Kidney epithelial cell (primary cell): ENCODE measurements around the gene TSKS. TPM values are rescaled to one million over a fixed set of nuclear protein-coding genes. Genes with fewer than 3 reads are reported as not detected.

Source experiments
- DNase-seq: peaks from one replicate; pipeline ENCODE4 v3.0.0-alpha.2; 2010; ENCODE audit warnings: low read depth
- H3K27me3 ChIP-seq: 2 replicates; pipeline ENCODE4 v1.6.0; 2011; ENCODE audit warnings: low read length; ENCODE audit not compliant: control insufficient read depth, insufficient read depth
- H3K36me3 ChIP-seq: 2 replicates; pipeline ENCODE4 v1.5.1; 2011; ENCODE audit warnings: low read length; ENCODE audit not compliant: control insufficient read depth, insufficient read depth
- H3K4me3 ChIP-seq: 2 replicates; pipeline ENCODE4 v1.5.1; 2011; ENCODE audit warnings: low read depth, mild to moderate bottlenecking, control low read depth, low read length
- total RNA-seq: library from RNA; depleted of rRNA; stranded (reverse); fragments of >200 nt; gene quantifications from 2 replicates; pipeline ENCODE4 v1.2.3, GENCODE V29; 2015
- TF ChIP-seq, protein P1 (sequence below): IDR thresholded peaks from 2 replicates; pipeline ENCODE4 v1.5.1; 2011; ENCODE audit warnings: mild to moderate bottlenecking, moderate library complexity, low read length, control low read depth, inconsistent platforms; ENCODE audit not compliant: insufficient read depth, poor library complexity, severe bottlenecking

Gene TSKS
- total RNA-seq, 1 donor from 2014 or later: not detected

DNA sequence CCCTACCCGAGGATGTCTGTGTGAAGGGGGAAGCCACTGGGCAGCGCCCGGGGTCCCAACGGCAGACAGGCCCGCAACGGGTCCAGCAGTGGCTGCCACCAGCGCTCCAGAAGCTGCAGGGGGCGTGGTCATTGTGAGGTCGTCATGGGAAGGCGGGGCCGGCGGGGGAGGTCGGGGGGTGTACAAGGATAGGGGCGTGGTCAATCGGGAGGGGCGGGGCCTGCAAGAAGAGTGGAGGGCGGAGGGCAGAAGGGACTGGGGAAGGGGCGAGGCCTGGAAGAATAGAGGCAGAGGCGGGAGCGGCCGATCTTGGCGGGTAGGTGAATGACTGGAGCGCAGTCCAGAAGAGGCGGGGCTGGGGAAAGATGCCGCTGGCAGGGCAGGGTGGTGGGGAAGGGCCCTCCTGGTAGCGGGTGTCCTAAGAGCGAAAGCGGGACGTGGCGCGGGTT is 45.6 kb upstream of the TSKS start:
- no peaks in the 10 kb centered on the region for H3K36me3 ChIP-seq
- TF ChIP-seq, protein P1, sequence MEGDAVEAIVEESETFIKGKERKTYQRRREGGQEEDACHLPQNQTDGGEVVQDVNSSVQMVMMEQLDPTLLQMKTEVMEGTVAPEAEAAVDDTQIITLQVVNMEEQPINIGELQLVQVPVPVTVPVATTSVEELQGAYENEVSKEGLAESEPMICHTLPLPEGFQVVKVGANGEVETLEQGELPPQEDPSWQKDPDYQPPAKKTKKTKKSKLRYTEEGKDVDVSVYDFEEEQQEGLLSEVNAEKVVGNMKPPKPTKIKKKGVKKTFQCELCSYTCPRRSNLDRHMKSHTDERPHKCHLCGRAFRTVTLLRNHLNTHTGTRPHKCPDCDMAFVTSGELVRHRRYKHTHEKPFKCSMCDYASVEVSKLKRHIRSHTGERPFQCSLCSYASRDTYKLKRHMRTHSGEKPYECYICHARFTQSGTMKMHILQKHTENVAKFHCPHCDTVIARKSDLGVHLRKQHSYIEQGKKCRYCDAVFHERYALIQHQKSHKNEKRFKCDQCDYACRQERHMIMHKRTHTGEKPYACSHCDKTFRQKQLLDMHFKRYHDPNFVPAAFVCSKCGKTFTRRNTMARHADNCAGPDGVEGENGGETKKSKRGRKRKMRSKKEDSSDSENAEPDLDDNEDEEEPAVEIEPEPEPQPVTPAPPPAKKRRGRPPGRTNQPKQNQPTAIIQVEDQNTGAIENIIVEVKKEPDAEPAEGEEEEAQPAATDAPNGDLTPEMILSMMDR: no peak
- H3K4me3 ChIP-seq: peak overlapping the region; percentile 51
- peak; percentile 28 for DNase-seq
- H3K27me3 ChIP-seq: no peaks in the 10 kb centered on the region

DNA sequence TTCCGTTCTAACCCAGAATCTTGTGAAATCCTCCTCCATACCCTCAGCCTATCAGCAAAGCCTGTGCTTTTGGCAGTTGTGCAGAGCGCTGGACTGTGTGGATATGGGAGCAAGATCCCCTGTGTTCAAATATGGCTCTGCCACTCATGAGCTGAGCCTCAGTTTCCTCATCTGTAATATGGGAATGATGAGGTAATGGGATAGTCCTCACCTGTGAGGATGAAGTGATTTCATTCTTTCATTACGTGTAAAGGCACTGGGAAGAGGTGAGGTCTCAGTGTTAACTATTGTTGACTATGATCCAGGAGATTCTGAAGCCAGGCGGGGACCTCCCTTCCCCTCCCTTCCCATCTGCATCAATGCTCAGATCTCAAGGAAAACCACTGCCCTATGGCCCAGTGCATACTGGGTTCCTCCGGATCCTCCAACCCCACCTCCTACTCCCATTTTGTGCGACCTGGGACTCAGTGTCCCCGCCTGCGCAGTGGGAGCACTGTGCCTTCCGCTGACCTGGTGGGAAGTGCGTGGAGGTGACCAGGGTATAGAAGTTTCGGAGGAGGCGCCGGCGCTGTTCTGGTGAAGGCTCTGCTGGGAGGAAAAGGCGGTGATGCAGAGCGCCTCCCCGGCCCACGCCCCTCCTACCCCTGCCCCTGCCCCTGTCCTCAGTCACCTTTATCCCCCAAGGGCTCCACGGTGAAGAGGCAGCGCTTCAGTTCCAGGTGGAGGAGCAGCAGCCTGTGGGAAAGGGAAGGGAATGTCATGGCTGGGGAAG is 45.0 kb upstream of the TSKS start:
- DNase-seq: no peak
- H3K27me3 ChIP-seq: no peaks in the 10 kb centered on the region
- H3K36me3 ChIP-seq: no peaks in the 10 kb centered on the region
- no peak overlapping the region for H3K4me3 ChIP-seq
- TF ChIP-seq, protein P1: no peak

DNA sequence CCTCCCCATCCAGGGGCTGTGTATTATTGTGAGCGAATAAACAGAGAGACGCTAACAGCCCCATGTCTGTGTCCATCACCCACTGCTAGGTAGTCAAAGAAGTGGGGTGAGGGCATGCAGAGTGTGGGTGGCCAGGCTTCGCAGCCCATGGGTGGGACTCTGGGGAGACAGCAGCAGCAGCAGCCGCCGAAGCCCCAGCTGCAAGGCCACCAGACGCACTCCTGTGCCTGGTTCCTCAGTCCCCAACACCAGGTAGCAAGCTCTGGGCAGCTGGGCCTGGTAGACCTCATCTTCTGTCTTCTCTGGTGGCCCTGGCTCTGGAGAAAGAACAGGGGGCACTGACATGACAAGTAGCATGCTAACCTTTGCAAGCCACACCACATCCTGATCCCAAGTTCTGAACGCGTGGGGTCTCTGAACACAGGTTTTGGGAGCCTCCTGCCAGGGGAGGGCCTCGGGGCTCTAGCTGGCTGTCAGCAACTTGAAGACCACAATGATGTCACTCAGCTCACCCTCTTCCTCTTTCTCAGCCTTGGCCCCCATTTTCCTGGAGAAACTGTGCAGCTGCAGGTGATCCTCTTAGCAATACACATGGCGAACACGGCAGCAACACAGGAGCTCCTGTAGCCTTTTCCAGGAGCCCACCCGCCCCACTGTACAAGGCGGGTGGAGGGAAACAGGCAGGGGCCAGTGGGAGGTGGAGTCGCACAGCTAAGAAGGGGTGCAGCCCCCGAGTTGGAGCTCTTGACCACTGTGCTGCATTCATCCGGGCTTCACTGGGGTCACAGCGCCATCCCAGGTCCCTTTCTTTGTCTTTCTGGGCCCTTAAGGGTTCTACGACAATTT is 44.2 kb upstream of the TSKS start:
- Histone ChIP-seq H3K4me3 (no peak overlapping the region), H3K36me3 (no peaks in the 10 kb centered on the region), H3K27me3 (no peaks in the 10 kb centered on the region)
- TF ChIP-seq, protein P1: no peak
- no peak for DNase-seq

DNA sequence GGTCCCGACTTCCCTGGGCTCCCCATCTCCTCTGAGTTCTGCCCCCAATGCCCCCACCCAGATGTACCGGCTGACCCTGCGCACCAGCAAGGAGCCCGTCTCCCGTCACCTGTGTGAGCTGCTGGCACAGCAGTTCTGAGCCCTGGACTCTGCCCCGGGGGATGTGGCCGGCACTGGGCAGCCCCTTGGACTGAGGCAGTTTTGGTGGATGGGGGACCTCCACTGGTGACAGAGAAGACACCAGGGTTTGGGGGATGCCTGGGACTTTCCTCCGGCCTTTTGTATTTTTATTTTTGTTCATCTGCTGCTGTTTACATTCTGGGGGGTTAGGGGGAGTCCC is 43.5 kb upstream of the TSKS start:
- no peak overlapping the region for H3K4me3 ChIP-seq
- TF ChIP-seq, protein P1: no peak
- H3K27me3 ChIP-seq: no peaks in the 10 kb centered on the region
- no peak for DNase-seq
- no peaks in the 10 kb centered on the region for H3K36me3 ChIP-seq

DNA sequence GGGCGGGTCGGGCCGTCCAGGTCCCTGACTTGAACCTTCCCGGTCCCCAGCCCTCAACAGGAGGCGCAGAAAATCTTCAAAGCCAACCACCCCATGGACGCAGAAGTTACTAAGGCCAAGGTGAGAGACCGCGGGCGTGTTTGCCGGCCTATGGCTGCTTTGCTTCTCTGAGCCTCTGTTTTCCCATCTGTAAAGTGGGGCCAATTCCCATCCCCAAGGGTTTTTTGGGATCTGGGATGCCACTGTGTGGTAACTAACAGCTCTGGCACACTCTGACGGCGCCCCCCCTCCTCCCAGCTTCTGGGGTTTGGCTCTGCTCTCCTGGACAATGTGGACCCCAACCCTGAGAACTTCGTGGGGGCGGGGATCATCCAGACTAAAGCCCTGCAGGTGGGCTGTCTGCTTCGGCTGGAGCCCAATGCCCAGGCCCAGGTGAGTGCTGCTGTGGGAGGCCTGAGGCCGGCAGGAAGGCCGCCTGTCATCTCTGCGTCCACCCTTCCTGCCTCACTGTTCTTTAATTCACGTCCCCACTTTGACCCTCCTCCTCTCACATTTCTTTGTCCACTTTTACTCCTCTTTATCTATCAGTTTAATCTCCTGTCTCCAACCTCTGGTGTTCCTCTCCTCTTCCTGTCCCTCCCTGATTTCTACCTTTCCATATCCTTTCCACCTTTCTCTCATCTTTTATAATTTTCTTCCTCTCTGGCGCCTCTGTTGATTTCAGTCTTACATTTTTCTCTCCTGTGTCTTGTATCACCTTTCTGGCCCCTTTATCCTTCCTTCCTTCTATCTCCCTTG is 42.9 kb upstream of the TSKS start:
- Histone ChIP-seq H3K36me3 (no peaks in the 10 kb centered on the region), H3K4me3 (no peak overlapping the region), H3K27me3 (no peaks in the 10 kb centered on the region)
- TF ChIP-seq, protein P1: no peak
- no peak for DNase-seq
